Vagina (tissue), 2 donors: ENCODE results near the gene TRAT1. TPM values are rescaled to one million over a fixed set of nuclear protein-coding genes. Genes with fewer than 3 reads are reported as not detected.

Source experiments
- DNase-seq, 2 donors: peaks; one replicate each; pipeline ENCODE4 v3.0.0-alpha.2; 2017; ENCODE audit errors: extremely low spot score in 2 of 2
- H3K27ac ChIP-seq: fragments of 200-600 bp; sonication (generic); one replicate; pipeline ENCODE4 v1.5.1; 2019
- H3K27me3 ChIP-seq: fragments of 200-600 bp; sonication (generic); one replicate; pipeline ENCODE4 v1.5.1; 2019
- H3K36me3 ChIP-seq, 2 donors: fragments of 200-600 bp; sonication (generic); one replicate each; pipeline ENCODE4 v1.5.1; 2017 to 2019
- H3K4me1 ChIP-seq: fragments of 200-600 bp; sonication (generic); one replicate; pipeline ENCODE4 v1.5.1; 2019
- H3K4me3 ChIP-seq, 2 donors: fragments of 200-600 bp; sonication (generic); 1 replicate in 1 of 2; 2 replicates in 1 of 2; pipeline ENCODE4 v1.5.1; 2016 to 2019
- H3K9me3 ChIP-seq: fragments of 200-600 bp; sonication (generic); one replicate; pipeline ENCODE4 v1.5.1; 2019
- POLR2A ChIP-seq, 2 donors: fragments of 450-650 bp; IDR thresholded peaks; one replicate each; pipeline ENCODE4 v1.6.1; 2017; ENCODE audit warnings: antibody characterized with exemption in 2 of 2, mild to moderate bottlenecking in 2 of 2, moderate library complexity in 2 of 2
- POLR2AphosphoS5 ChIP-seq, 2 donors: sonication (generic); formaldehyde crosslinking; IDR thresholded peaks; one replicate each; pipeline ENCODE4 v1.9.0; 2017; ENCODE audit warnings: antibody characterized with exemption in 2 of 2, mild to moderate bottlenecking in 2 of 2, low read depth in 1 of 2; ENCODE audit not compliant: insufficient read depth in 1 of 2
- intact Hi-C: fragments of 100-400 bp; cut with DNase I; formaldehyde crosslinking; loops from one replicate; pipeline ENCODE4 v1.15.1; 2023
- total RNA-seq: library from RNA; depleted of rRNA; stranded (reverse); fragments of >200 nt; gene quantifications from one replicate; pipeline ENCODE4 v1.2.3, GENCODE V29; 2016
- TF ChIP-seq, protein P1 (sequence below), 3 experiments: fragments of 450-650 bp in 2 of 3; fragments of 200-600 bp in 1 of 3; sonication (generic) in 1 of 3; IDR thresholded peaks; one replicate each; pipeline ENCODE4 v1.5.1; 2017 to 2019; ENCODE audit warnings: antibody characterized with exemption in 3 of 3, mild to moderate bottlenecking in 2 of 3, moderate library complexity in 2 of 3

TRAT1 gene
- total RNA-seq, 1 donor from 2014 or later: 0.98 TPM

DNA sequence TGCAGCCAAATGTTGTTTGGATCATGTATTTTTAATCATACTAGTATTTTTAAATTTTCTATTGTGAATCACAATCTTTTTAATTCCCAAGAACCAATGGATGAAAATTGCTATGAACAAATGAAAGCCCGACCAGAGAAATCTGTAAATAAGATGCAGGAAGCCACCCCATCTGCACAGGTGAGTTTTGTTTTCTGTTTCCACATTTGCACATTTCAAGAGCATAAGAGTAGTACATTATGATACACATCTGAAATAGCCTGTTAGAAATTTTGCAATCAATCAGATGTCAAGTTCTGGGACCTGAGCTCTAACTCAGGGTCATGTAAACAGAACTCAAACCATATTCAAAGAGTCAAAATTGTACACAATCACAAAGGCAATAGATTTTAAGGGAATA is 26.5 kb downstream of the TRAT1 start:
- Histone ChIP-seq H3K4me3 (no peak overlapping the region), H3K9me3 (no peaks in the 10 kb centered on the region), H3K27ac (no peak overlapping the region), H3K27me3 (no peaks in the 10 kb centered on the region), H3K4me1 (no peaks in the 10 kb centered on the region), H3K36me3 (no peaks in the 10 kb centered on the region)
- DNase-seq: no peak
- intact Hi-C loops: no loop called here
- no peak for TF ChIP-seq POLR2A (IDR thresholded peaks at IDR 0.05)
- TF ChIP-seq, protein P1, sequence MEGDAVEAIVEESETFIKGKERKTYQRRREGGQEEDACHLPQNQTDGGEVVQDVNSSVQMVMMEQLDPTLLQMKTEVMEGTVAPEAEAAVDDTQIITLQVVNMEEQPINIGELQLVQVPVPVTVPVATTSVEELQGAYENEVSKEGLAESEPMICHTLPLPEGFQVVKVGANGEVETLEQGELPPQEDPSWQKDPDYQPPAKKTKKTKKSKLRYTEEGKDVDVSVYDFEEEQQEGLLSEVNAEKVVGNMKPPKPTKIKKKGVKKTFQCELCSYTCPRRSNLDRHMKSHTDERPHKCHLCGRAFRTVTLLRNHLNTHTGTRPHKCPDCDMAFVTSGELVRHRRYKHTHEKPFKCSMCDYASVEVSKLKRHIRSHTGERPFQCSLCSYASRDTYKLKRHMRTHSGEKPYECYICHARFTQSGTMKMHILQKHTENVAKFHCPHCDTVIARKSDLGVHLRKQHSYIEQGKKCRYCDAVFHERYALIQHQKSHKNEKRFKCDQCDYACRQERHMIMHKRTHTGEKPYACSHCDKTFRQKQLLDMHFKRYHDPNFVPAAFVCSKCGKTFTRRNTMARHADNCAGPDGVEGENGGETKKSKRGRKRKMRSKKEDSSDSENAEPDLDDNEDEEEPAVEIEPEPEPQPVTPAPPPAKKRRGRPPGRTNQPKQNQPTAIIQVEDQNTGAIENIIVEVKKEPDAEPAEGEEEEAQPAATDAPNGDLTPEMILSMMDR (IDR thresholded peaks at IDR 0.05): no peak
- TF ChIP-seq POLR2AphosphoS5 (IDR thresholded peaks at IDR 0.05; ENCODE audit: insufficient read depth in 1 of 2, low read depth in 1 of 2): no peak

DNA sequence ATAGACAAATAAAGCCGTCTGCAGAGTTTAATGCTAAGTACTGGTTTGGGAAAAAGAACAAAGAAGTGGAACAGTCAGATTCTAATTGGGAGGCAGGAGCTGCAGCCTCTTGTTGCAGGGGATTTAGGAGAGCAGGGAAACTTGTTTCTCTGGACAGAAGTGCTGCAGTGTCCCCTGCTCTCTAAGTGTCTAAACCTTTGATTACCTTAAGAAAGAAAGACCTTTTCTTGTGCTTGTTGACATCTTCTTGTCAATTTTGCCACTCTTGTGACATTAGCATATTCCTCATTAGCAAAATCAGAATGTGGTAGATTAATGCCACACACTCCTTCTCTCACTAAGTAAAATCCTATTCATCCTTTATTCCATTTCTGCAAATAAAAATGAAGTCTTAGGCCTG is 38.8 kb downstream of the TRAT1 start:
- Histone ChIP-seq H3K27me3 (no peaks in the 10 kb centered on the region), H3K4me3 (no peak overlapping the region), H3K9me3 (no peaks in the 10 kb centered on the region), H3K27ac (no peak overlapping the region), H3K4me1 (no peaks in the 10 kb centered on the region), H3K36me3 (no peaks in the 10 kb centered on the region)
- TF ChIP-seq, protein P1 (IDR thresholded peaks at IDR 0.05): no peak
- TF ChIP-seq POLR2AphosphoS5 (IDR thresholded peaks at IDR 0.05; ENCODE audit: insufficient read depth in 1 of 2, low read depth in 1 of 2) (no peak), POLR2A (IDR thresholded peaks at IDR 0.05) (no peak)
- no peak for DNase-seq
- intact Hi-C loops: no loop called here

DNA sequence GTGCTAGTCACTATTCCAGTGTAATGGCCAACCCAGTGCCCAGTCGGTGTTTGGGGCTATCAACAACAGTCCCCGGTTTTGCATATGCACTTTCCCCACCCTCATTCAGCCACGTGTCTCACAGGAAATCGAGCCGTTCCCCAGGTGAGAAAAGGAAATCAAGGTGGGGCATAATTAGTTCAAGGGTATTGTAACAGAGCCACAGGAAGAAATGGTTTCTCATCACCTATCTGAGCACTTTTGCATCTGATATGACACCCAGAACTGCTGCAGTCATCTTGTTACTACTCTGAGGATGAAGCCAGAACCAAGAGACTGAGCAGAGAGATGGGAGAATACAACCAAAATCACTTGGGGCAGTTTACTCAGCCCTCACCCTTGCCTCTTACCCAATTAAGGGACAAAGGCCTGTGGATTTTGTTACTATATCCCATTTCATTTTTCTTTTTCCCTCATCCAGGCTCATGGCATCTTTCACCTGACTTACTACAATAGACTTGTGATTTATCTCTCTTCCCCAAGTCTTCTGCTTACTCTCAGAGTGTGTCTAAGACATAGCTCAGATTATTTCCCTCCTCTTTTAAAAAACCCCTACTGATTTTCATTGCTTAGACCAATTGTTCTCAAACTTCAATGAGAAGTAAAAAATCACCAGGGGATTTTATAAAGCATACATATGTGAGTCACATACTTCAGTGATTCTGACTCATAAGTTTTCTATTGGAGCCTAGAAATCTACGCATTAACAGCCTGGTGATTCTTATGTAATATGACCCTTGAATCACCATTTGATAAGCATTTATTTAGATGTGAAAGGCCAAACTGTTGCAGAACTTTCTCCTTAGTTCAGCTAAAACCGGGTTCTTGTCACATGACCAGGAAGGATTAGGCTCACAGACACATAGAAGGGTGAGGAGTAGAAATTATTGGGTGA is 40.5 kb downstream of the TRAT1 start:
- TF ChIP-seq POLR2A (IDR thresholded peaks at IDR 0.05) (no peak), POLR2AphosphoS5 (IDR thresholded peaks at IDR 0.05; ENCODE audit: insufficient read depth in 1 of 2, low read depth in 1 of 2) (no peak)
- TF ChIP-seq, protein P1 (IDR thresholded peaks at IDR 0.05): no peak
- Histone ChIP-seq H3K9me3 (no peaks in the 10 kb centered on the region), H3K36me3 (no peaks in the 10 kb centered on the region), H3K4me3 (no peak overlapping the region), H3K4me1 (no peaks in the 10 kb centered on the region), H3K27ac (no peak overlapping the region), H3K27me3 (no peaks in the 10 kb centered on the region)
- intact Hi-C loops: no loop called here
- no peak for DNase-seq

DNA sequence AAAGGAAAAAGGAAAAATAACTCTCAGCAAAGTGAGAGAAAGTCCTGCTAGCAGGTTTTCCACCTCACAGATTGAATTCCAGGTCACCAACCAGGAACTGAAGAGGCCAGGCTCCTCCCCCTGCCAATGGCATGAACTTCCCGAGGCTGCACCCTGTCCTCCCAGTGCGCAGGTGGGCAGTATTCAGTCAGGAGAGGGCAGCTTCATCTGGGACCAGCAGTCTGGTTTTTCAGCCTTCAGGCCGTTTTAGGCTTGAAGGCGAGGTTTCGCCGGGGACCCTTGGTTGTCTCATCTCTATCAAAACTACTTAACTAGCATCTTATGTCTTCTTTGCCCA is 41.2 kb downstream of the TRAT1 start:
- TF ChIP-seq POLR2A (IDR thresholded peaks at IDR 0.05) (no peak), POLR2AphosphoS5 (IDR thresholded peaks at IDR 0.05; ENCODE audit: insufficient read depth in 1 of 2, low read depth in 1 of 2) (no peak)
- TF ChIP-seq, protein P1 (IDR thresholded peaks at IDR 0.05): no peak
- intact Hi-C loops: no loop called here
- no peak overlapping the region for H3K4me3 ChIP-seq
- H3K9me3 ChIP-seq: no peaks in the 10 kb centered on the region
- no peak for DNase-seq
- no peaks in the 10 kb centered on the region for H3K27me3 ChIP-seq
- H3K36me3 ChIP-seq: no peaks in the 10 kb centered on the region
- H3K27ac ChIP-seq: no peak overlapping the region
- no peaks in the 10 kb centered on the region for H3K4me1 ChIP-seq

DNA sequence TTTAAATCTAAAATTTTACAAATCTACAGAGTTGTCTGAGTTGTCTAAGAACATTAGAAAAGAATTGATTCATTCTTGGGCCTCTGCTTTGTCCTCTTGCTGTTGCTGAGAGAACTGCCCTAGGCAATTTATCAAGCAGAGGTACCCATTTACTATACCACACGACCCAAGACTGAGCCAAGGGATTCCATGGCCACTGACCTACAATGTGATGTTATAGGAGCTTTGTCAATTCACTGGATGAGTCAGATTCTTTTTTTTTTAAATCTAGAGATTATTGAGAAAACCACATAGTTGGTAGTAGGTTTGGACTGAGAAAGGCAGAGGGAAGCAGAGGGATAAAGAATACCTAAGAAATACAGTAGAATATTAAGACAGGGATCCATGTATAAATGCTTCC is 55.3 kb downstream of the TRAT1 start:
- H3K27ac ChIP-seq: no peak overlapping the region
- intact Hi-C loops: no loop called here
- no peaks in the 10 kb centered on the region for H3K9me3 ChIP-seq
- H3K27me3 ChIP-seq: no peaks in the 10 kb centered on the region
- H3K4me1 ChIP-seq: no peaks in the 10 kb centered on the region
- DNase-seq: no peak
- no peak overlapping the region for H3K4me3 ChIP-seq
- TF ChIP-seq, protein P1 (IDR thresholded peaks at IDR 0.05): no peak
- TF ChIP-seq POLR2AphosphoS5 (IDR thresholded peaks at IDR 0.05; ENCODE audit: insufficient read depth in 1 of 2, low read depth in 1 of 2) (no peak), POLR2A (IDR thresholded peaks at IDR 0.05) (no peak)
- no peaks in the 10 kb centered on the region for H3K36me3 ChIP-seq
